ENCODE measurements around the gene EEF1AKMT2. TPM values are rescaled to one million over a fixed set of nuclear protein-coding genes. Genes with fewer than 3 reads are reported as not detected.
A peak's percentile ranks its signal among the peaks of the same experiment; 100 is the strongest.

EEF1AKMT2 gene
- total RNA-seq, 2 experiments from 2014 or later = 14.4 to 16.7 TPM

GRCh38 chr10:124741922-124742412 is 49.7 kb downstream of the EEF1AKMT2 start:
- H3K27ac ChIP-seq (ENCODE audit: low read depth in 1 of 2, low read length in 2 of 2) = peak overlapping the region; percentile 51 to 60
- DNase-seq = peak in 4 of 14 experiments; percentile 52 to 60 (median 56)
- TF ChIP-seq, protein P1, sequence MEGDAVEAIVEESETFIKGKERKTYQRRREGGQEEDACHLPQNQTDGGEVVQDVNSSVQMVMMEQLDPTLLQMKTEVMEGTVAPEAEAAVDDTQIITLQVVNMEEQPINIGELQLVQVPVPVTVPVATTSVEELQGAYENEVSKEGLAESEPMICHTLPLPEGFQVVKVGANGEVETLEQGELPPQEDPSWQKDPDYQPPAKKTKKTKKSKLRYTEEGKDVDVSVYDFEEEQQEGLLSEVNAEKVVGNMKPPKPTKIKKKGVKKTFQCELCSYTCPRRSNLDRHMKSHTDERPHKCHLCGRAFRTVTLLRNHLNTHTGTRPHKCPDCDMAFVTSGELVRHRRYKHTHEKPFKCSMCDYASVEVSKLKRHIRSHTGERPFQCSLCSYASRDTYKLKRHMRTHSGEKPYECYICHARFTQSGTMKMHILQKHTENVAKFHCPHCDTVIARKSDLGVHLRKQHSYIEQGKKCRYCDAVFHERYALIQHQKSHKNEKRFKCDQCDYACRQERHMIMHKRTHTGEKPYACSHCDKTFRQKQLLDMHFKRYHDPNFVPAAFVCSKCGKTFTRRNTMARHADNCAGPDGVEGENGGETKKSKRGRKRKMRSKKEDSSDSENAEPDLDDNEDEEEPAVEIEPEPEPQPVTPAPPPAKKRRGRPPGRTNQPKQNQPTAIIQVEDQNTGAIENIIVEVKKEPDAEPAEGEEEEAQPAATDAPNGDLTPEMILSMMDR (IDR thresholded peaks at IDR 0.05) = no peak
- intact Hi-C loops (cut with DNase I, micrococcal nuclease) = loop anchor here (1.0 to 10.0 kb wide), 12 partner anchors 23 to 747 kb away; partner anchors contain the start of genes EEF1AKMT2 (in 1 of the 2) and OAT (in 1 of the 2)
- peaks cover 63% of the 10 kb centered on the region for H3K4me1 ChIP-seq (ENCODE audit: insufficient read depth, low read length)
- H3K36me3 ChIP-seq (ENCODE audit: insufficient read depth, low read length) = no peaks in the 10 kb centered on the region
- ATAC-seq (ENCODE audit: poor library complexity) = no peak
- H3K27me3 ChIP-seq (ENCODE audit: control insufficient read depth in 1 of 2, insufficient read depth in 2 of 2, low read length in 2 of 2) = no peaks in the 10 kb centered on the region
- H3K9me3 Mint-ChIP-seq = no peaks in the 10 kb centered on the region
- H3K4me3 Mint-ChIP-seq = peak overlapping the region; percentile 99
- H3K36me3 Mint-ChIP-seq (ENCODE audit: low read depth) = peaks cover 11% of the 10 kb centered on the region
- ChIA-PET CTCF (interaction anchor here (0.9 to 16.7 kb wide), 25 partner anchors 9 to 212 kb away, joined by 3 to 253 read pairs (median 8); no protein-coding TSS in a partner anchor), POLR2A (interaction anchor here (0.6 to 4.8 kb wide), 36 partner anchors 10 to 207 kb away, joined by 3 to 66 read pairs (median 5); partner anchors contain the start of gene ABRAXAS2)
- H3K27ac Mint-ChIP-seq = peak overlapping the region; percentile 88
- H3K9me3 ChIP-seq (ENCODE audit: control insufficient read depth in 1 of 2, insufficient read depth in 1 of 2, low read length in 2 of 2) = no peaks in the 10 kb centered on the region
- H3K4me3 ChIP-seq (ENCODE audit: low read length) = peak overlapping the region; percentile 83
- H3K27me3 Mint-ChIP-seq = no peaks in the 10 kb centered on the region
- peaks cover 78% of the 10 kb centered on the region for H3K4me1 Mint-ChIP-seq (ENCODE audit: low read depth)

DNA sequence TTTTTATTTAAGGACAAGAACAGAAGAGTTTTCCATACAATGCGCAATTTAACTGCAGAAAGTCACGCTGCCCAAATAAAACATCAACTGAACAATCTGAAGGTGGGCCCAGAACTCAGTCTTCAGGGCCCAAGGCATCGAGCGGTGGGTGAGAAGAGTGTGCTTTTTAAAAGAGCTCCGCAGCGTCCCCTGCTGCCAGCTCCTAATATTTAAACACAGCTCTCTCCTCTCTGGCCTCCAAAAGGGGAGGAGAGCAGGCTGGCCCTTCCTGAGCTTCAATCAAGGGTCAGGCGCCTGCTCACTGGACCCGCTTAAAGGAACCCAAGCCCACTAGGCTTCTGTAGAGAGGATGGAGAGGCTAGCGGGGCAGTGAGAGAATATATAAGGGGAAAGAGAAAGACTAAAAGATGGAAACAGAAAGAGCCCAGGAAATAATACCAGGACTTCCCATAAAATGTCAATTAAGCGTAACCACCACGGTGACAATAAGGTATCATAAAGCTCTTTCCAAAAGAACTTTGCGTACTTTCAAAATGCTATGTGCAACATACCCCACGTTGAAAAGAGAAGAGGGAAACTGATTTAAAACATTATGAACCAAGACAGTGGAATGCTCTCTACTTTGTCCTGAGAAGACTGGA is 50.3 kb downstream of the EEF1AKMT2 start:
- Histone ChIP-seq H3K27me3 (ENCODE audit: control insufficient read depth in 1 of 2, insufficient read depth in 2 of 2, low read length in 2 of 2) (no peaks in the 10 kb centered on the region), H3K4me1 (ENCODE audit: insufficient read depth, low read length) (peaks cover 69% of the 10 kb centered on the region), H3K36me3 (ENCODE audit: insufficient read depth, low read length) (no peaks in the 10 kb centered on the region), H3K9me3 (ENCODE audit: control insufficient read depth in 1 of 2, insufficient read depth in 1 of 2, low read length in 2 of 2) (no peaks in the 10 kb centered on the region), H3K27ac (ENCODE audit: low read depth in 1 of 2, low read length in 2 of 2) (peak overlapping the region; percentile 51 to 60), H3K4me3 (ENCODE audit: low read length) (peak overlapping the region; percentile 83)
- H3K4me3 Mint-ChIP-seq = peak overlapping the region; percentile 99
- H3K27me3 Mint-ChIP-seq = no peaks in the 10 kb centered on the region
- POLR2A ChIA-PET = interaction anchor here (0.6 to 4.8 kb wide), 36 partner anchors 9 to 280 kb away, joined by 3 to 66 read pairs (median 5); partner anchors contain the start of genes ABRAXAS2 and LHPP
- ATAC-seq (ENCODE audit: poor library complexity) (peak; percentile 58), DNase-seq (peak; percentile 66 to 87 (median 74))
- TF ChIP-seq, protein P1 (IDR thresholded peaks at IDR 0.05) = peak; percentile 93
- H3K27ac Mint-ChIP-seq = peak overlapping the region; percentile 88
- no peaks in the 10 kb centered on the region for H3K9me3 Mint-ChIP-seq
- peaks cover 84% of the 10 kb centered on the region for H3K4me1 Mint-ChIP-seq (ENCODE audit: low read depth)
- intact Hi-C loops (cut with DNase I, micrococcal nuclease) = loop anchor here (1.0 to 10.0 kb wide), 12 partner anchors 22 to 747 kb away; partner anchors contain the start of genes EEF1AKMT2 (in 1 of the 2) and OAT (in 1 of the 2)
- CTCF ChIA-PET = interaction anchor here (0.9 to 16.7 kb wide), 26 partner anchors 9 to 211 kb away, joined by 3 to 253 read pairs (median 8); no protein-coding TSS in a partner anchor
- peaks cover 11% of the 10 kb centered on the region for H3K36me3 Mint-ChIP-seq (ENCODE audit: low read depth)

DNA sequence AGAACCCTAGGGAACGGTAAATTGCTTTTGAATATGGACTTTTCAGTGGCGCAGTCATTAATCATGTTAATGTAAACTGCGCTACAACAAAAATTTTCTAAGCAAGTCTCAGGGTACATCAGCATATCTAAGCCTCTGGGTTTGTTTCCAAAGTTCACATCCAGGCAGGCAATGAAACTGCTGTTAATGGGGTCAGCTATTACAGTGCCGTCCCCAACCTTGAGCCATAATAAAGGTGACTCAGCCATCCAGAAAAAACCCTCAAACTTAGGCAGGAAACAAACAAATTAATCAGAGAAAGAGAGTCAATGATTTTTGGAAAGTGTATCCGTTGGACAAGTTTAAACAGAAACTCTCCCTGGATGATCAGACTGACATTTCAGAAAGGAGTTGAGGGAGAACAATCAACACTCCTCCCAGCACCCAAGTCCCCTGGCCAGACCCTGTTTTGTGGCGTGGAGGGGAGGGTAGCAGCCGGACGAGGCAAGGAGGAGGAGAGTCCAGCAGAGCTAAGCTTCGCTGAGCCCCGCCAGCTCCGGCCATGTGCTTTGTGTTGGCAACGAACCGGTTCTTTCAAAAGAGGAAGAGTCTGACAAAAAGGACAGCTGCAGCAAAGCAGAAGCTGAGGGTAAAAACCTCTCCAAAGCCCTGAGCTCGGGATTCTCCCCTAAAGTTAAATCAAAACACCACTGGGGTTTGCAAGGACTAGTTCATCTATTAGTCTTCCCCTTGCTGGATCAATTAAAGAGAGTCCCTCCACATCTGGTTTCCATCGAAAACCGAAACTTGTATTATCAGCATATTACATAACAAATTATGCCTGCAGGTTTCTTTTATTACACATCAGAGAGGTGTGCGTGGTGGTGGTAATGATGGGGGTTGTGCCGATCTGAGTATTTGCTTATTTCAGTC is 51.1 kb downstream of the EEF1AKMT2 start:
- DNase-seq (peak in 3 of 14 experiments; percentile 15 to 75 (median 36)), ATAC-seq (ENCODE audit: poor library complexity) (peak; percentile 27)
- POLR2A ChIA-PET = interaction anchor here (0.8 to 4.8 kb wide), 30 partner anchors 9 to 279 kb away, joined by 3 to 66 read pairs (median 6); partner anchors contain the start of genes ABRAXAS2 and LHPP
- peak overlapping the region; percentile 60 to 65 for H3K27ac ChIP-seq (ENCODE audit: low read depth in 1 of 2, low read length in 2 of 2)
- Mint-ChIP-seq H3K9me3 (no peaks in the 10 kb centered on the region), H3K36me3 (ENCODE audit: low read depth) (peaks cover 11% of the 10 kb centered on the region), H3K27me3 (no peaks in the 10 kb centered on the region), H3K27ac (peak overlapping the region; percentile 88), H3K4me3 (peak overlapping the region; percentile 99), H3K4me1 (ENCODE audit: low read depth) (peaks cover 85% of the 10 kb centered on the region)
- H3K4me1 ChIP-seq (ENCODE audit: insufficient read depth, low read length) = peaks cover 77% of the 10 kb centered on the region
- intact Hi-C loops (cut with DNase I, micrococcal nuclease) = loop anchor here (1.0 to 10.0 kb wide), 12 partner anchors 21 to 746 kb away; partner anchors contain the start of genes EEF1AKMT2 (in 1 of the 2) and OAT (in 1 of the 2)
- TF ChIP-seq, protein P1 (IDR thresholded peaks at IDR 0.05) = no peak
- H3K4me3 ChIP-seq (ENCODE audit: low read length) = peak overlapping the region; percentile 83
- CTCF ChIA-PET = interaction anchor here (1.0 to 16.7 kb wide), 24 partner anchors 8 to 211 kb away, joined by 3 to 253 read pairs (median 10); no protein-coding TSS in a partner anchor
- no peaks in the 10 kb centered on the region for H3K9me3 ChIP-seq (ENCODE audit: control insufficient read depth in 1 of 2, insufficient read depth in 1 of 2, low read length in 2 of 2)
- H3K27me3 ChIP-seq (ENCODE audit: control insufficient read depth in 1 of 2, insufficient read depth in 2 of 2, low read length in 2 of 2) = no peaks in the 10 kb centered on the region
- no peaks in the 10 kb centered on the region for H3K36me3 ChIP-seq (ENCODE audit: insufficient read depth, low read length)
